K562 (cell line): ENCODE results near the gene IGFL1. TPM values are rescaled to one million over a fixed set of nuclear protein-coding genes. Genes with fewer than 3 reads are reported as not detected.

Source experiments
- ATF3 ChIP-seq, 2 experiments: fragments of 450-650 bp in 1 of 2; sonication (generic) in 1 of 2; formaldehyde crosslinking in 1 of 2; IDR thresholded peaks in 1 of 2; conservative IDR thresholded peaks in 1 of 2; 2 replicates each; pipeline versions ENCODE4 v1.6.1 to v1.8.1; 2016 to 2023; ENCODE audit warnings: mild to moderate bottlenecking in 2 of 2, moderate library complexity in 2 of 2, inconsistent platforms in 1 of 2, missing genetic modification reagents in 1 of 2
- CBFA2T3 ChIP-seq: fragments of 450-650 bp; IDR thresholded peaks from 2 replicates; pipeline ENCODE4 v1.6.1; 2017
- CBX3 ChIP-seq, 2 experiments: IDR thresholded peaks; 1 replicate in 1 of 2; 2 replicates in 1 of 2; pipeline ENCODE4 v1.6.1; 2012; ENCODE audit warnings: inconsistent platforms in 2 of 2, low read length in 2 of 2, borderline replicate concordance in 1 of 2, control low read depth in 1 of 2
- GTF3C2 ChIP-seq: IDR thresholded peaks from 3 replicates; pipeline ENCODE4 v1.6.1; 2011; ENCODE audit warnings: borderline replicate concordance, mild to moderate bottlenecking, moderate library complexity; ENCODE audit not compliant: insufficient read length; ENCODE audit errors: extremely low read depth
- KLF1 ChIP-seq: fragments of 450-650 bp; IDR thresholded peaks from 2 replicates; pipeline ENCODE4 v1.6.1; 2016; ENCODE audit warnings: missing genetic modification characterization, missing compliant biosample characterization
- TEAD4 ChIP-seq, 2 experiments: sonication (generic) in 1 of 2; formaldehyde crosslinking in 1 of 2; IDR thresholded peaks; 2 replicates each; pipeline versions ENCODE4 v1.6.1 to v1.8.0; 2012 to 2022; ENCODE audit warnings: borderline replicate concordance in 1 of 2, inconsistent platforms in 1 of 2, low read length in 1 of 2, mild to moderate bottlenecking in 1 of 2, missing genetic modification reagents in 1 of 2
- USF2 ChIP-seq: sonication (generic); formaldehyde crosslinking; IDR thresholded peaks from 2 replicates; pipeline ENCODE4 v1.5.0; 2020; ENCODE audit warnings: missing genetic modification reagents
- ZBTB7A ChIP-seq: IDR thresholded peaks from 2 replicates; pipeline ENCODE4 v1.6.1; 2011; ENCODE audit warnings: low read depth, mild to moderate bottlenecking, low read length, moderate library complexity, borderline replicate concordance; ENCODE audit not compliant: control insufficient read depth
- ZNF354B ChIP-seq: fragments of 250-450 bp; sonication (Bioruptor Pico); IDR thresholded peaks from 2 replicates; pipeline ENCODE4 v1.4.0; 2020
- polyA plus RNA-seq, 8 experiments: library from polyadenylated mRNA; depleted of rRNA in 4 of 8; stranded (reverse) in 5 of 8; unstranded in 3 of 8; fragments of >200 nt; fragmentation: Nextera tagmentation in 2 of 8; fragmentation: Illumina TruSeq in 1 of 8; extraction: Ambion mirVana in 2 of 8; extraction: Trizol in 1 of 8; gene quantifications; 2 replicates each; pipeline versions ENCODE4 v1.2.1 to v1.2.3, GENCODE V29; 2011 to 2014; ENCODE audit warnings: inconsistent platforms in 1 of 8, missing spikeins in 1 of 8
- total RNA-seq, 7 experiments: library from RNA; depleted of rRNA in 6 of 7; stranded (reverse); fragments of >200 nt in 6 of 7; fragmentation: Illumina TruSeq in 2 of 7; extraction: Trizol in 2 of 7; gene quantifications; 2 replicates each; pipeline versions ENCODE4 v1.2.1 to v1.2.3, GENCODE V29; 2011 to 2021; ENCODE audit warnings: low replicate concordance in 1 of 7
- TF ChIP-seq, protein P1 (sequence below): sonication (generic); formaldehyde crosslinking; IDR thresholded peaks from 2 replicates; pipeline ENCODE4 v1.4.0; 2020; ENCODE audit warnings: mild to moderate bottlenecking, missing genetic modification reagents
- TF ChIP-seq, protein P2 (sequence below): sonication (generic); formaldehyde crosslinking; IDR thresholded peaks from 2 replicates; pipeline ENCODE4 v1.8.0; 2023; ENCODE audit warnings: missing genetic modification reagents, mild to moderate bottlenecking, borderline replicate concordance

IGFL1 gene
- total and polyA plus RNA-seq, 9 of the 15 experiments (the other 6 are each of a cell fraction or from before 2014, with no cell fraction given), result not detected

DNA sequence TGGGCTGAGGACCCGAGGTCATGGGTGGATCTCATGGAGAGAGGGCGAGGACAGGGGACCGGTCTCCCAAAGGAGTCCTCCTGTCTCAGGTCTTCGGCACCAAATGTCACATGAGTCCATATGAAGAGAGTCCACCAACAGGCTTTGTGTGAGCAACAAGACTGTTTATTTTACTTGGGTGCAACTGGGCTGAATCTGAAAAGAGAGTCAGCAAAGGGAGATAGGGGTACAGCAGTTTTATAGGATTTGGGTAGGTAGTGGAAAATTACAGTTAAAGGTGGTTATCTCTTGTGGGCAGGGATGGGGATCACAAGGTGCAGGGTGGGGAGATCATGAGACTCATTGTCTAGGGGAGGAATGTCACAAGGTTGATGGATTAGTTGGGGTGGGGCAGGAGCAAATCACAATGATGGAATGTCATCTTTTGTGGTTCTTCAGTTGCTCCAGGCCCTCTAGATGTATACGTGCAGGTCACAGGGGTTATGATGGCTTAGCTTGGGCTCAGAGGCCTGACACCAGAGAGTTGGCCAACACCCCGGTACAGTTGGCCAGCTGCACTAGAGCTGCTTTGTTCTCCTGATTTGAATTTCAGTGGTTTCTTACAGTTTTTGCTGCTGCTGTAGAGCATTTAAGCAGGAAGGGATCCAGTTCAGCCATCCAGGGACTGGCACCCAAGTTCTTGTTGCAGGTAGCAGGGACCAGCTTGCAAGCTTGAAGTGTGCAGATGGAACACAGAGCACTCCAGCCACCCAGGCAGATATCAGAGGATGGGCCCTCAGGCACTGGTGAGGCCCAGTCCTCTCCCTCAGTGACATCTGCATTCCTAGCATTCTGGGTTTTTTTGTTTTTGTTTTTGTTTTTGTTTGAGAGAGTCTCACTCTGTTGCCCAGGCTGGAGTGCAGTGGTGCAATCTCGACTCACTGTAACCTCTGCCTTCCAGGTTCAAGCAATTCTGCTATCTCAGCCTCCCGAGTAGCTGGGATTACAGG lies 26.4 kb upstream of the IGFL1 start (continued):
- TF ChIP-seq ATF3 (IDR thresholded peaks at IDR 0.05) (no peak; the same call in 1 of the 2 replicates), ATF3 (CRISPR knock-in tag; conservative IDR thresholded peaks at IDR 0.05) (no peak), GTF3C2 (no peak), TEAD4 (IDR thresholded peaks at IDR 0.05; ENCODE audit: low read length) (no peak), TEAD4 (CRISPR knock-in tag; IDR thresholded peaks at IDR 0.05; ENCODE audit: borderline replicate concordance) (no peak), USF2 (CRISPR knock-in tag) (no peak), KLF1 (tag) (peak; percentile 77; the same call in 1 of the 2 replicates), CBFA2T3 (peak; percentile 84), ZNF354B (CRISPR knock-in tag) (peak; percentile 76), CBX3 (IDR thresholded peaks at IDR 0.05; ENCODE audit: borderline replicate concordance in 1 of 2, low read length in 2 of 2) (no peak), ZBTB7A (no peak)
- TF ChIP-seq, protein P1, sequence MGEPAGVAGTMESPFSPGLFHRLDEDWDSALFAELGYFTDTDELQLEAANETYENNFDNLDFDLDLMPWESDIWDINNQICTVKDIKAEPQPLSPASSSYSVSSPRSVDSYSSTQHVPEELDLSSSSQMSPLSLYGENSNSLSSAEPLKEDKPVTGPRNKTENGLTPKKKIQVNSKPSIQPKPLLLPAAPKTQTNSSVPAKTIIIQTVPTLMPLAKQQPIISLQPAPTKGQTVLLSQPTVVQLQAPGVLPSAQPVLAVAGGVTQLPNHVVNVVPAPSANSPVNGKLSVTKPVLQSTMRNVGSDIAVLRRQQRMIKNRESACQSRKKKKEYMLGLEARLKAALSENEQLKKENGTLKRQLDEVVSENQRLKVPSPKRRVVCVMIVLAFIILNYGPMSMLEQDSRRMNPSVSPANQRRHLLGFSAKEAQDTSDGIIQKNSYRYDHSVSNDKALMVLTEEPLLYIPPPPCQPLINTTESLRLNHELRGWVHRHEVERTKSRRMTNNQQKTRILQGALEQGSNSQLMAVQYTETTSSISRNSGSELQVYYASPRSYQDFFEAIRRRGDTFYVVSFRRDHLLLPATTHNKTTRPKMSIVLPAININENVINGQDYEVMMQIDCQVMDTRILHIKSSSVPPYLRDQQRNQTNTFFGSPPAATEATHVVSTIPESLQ (CRISPR knock-in tag), result no peak
- TF ChIP-seq, protein P2, sequence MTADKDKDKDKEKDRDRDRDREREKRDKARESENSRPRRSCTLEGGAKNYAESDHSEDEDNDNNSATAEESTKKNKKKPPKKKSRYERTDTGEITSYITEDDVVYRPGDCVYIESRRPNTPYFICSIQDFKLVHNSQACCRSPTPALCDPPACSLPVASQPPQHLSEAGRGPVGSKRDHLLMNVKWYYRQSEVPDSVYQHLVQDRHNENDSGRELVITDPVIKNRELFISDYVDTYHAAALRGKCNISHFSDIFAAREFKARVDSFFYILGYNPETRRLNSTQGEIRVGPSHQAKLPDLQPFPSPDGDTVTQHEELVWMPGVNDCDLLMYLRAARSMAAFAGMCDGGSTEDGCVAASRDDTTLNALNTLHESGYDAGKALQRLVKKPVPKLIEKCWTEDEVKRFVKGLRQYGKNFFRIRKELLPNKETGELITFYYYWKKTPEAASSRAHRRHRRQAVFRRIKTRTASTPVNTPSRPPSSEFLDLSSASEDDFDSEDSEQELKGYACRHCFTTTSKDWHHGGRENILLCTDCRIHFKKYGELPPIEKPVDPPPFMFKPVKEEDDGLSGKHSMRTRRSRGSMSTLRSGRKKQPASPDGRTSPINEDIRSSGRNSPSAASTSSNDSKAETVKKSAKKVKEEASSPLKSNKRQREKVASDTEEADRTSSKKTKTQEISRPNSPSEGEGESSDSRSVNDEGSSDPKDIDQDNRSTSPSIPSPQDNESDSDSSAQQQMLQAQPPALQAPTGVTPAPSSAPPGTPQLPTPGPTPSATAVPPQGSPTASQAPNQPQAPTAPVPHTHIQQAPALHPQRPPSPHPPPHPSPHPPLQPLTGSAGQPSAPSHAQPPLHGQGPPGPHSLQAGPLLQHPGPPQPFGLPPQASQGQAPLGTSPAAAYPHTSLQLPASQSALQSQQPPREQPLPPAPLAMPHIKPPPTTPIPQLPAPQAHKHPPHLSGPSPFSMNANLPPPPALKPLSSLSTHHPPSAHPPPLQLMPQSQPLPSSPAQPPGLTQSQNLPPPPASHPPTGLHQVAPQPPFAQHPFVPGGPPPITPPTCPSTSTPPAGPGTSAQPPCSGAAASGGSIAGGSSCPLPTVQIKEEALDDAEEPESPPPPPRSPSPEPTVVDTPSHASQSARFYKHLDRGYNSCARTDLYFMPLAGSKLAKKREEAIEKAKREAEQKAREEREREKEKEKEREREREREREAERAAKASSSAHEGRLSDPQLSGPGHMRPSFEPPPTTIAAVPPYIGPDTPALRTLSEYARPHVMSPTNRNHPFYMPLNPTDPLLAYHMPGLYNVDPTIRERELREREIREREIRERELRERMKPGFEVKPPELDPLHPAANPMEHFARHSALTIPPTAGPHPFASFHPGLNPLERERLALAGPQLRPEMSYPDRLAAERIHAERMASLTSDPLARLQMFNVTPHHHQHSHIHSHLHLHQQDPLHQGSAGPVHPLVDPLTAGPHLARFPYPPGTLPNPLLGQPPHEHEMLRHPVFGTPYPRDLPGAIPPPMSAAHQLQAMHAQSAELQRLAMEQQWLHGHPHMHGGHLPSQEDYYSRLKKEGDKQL, result no peak
